ENCODE data around the gene ARAP1. TPM values are rescaled to one million over a fixed set of nuclear protein-coding genes. Genes with fewer than 3 reads are reported as not detected.

Gene ARAP1
- total RNA-seq, 2 donors from 2014 or later: 74.4 to 88.3 TPM

- DNase-seq: peak; percentile 84
- no peak overlapping the region for H3K9ac ChIP-seq (ENCODE audit: extremely low read depth, low read length, poor library complexity, severe bottlenecking)
- H3K36me3 ChIP-seq (ENCODE audit: control insufficient read depth, insufficient read depth, low read length): no peaks in the 10 kb centered on the region
- TF ChIP-seq CTCF (conservative IDR thresholded peaks at IDR 0.05): no peak
- H3K9me3 ChIP-seq (ENCODE audit: control insufficient read depth, low read length): no peaks in the 10 kb centered on the region
- 3 to 11% methylated on average over 10 to 85 of the region's 85 CpGs for WGBS, 2 experiments (ENCODE audit: insufficient coverage in 1 of 2, insufficient read length in 1 of 2)
- Mint-ChIP-seq H3K36me3 (ENCODE audit: low read depth) (no peaks in the 10 kb centered on the region), H3K4me3 (peak overlapping the region; percentile 47), H3K4me1 (peaks cover 5% of the 10 kb centered on the region), H3K9me3 (no peaks in the 10 kb centered on the region), H3K27me3 (ENCODE audit: insufficient read depth) (peaks cover 15% of the 10 kb centered on the region), H3K27ac (no peak overlapping the region)
- no peaks in the 10 kb centered on the region for H3K4me1 ChIP-seq (ENCODE audit: control insufficient read depth, insufficient read depth, low read length)
- H3K27me3 ChIP-seq (ENCODE audit: control insufficient read depth, insufficient read depth, low read length, poor library complexity, severe bottlenecking): peaks cover 46% of the 10 kb centered on the region
- no peak overlapping the region for H3K4me3 ChIP-seq (ENCODE audit: low read length)
- H3K27ac ChIP-seq (ENCODE audit: low read depth, low read length): no peak overlapping the region
These were observed 109.9 kb downstream of the ARAP1 start for GRCh38 chr11:72642043-72642883.

- no peak overlapping the region for H3K4me3 ChIP-seq (ENCODE audit: low read length)
- no peaks in the 10 kb centered on the region for H3K36me3 ChIP-seq (ENCODE audit: control insufficient read depth, insufficient read depth, low read length)
- DNase-seq: no peak
- Mint-ChIP-seq H3K4me1 (peaks cover 10% of the 10 kb centered on the region), H3K36me3 (ENCODE audit: low read depth) (no peaks in the 10 kb centered on the region), H3K4me3 (peak overlapping the region; percentile 25), H3K27ac (no peak overlapping the region), H3K27me3 (ENCODE audit: insufficient read depth) (peaks cover 17% of the 10 kb centered on the region), H3K9me3 (no peaks in the 10 kb centered on the region)
- H3K27ac ChIP-seq (ENCODE audit: low read depth, low read length): no peak overlapping the region
- no peak for TF ChIP-seq CTCF (conservative IDR thresholded peaks at IDR 0.05)
- 58 to 63% methylated on average over 12 of the region's 12 CpGs for WGBS, 2 experiments (ENCODE audit: insufficient coverage in 1 of 2, insufficient read length in 1 of 2)
- H3K9ac ChIP-seq (ENCODE audit: extremely low read depth, low read length, poor library complexity, severe bottlenecking): no peak overlapping the region
- no peaks in the 10 kb centered on the region for H3K4me1 ChIP-seq (ENCODE audit: control insufficient read depth, insufficient read depth, low read length)
- peaks cover 46% of the 10 kb centered on the region for H3K27me3 ChIP-seq (ENCODE audit: control insufficient read depth, insufficient read depth, low read length, poor library complexity, severe bottlenecking)
- no peaks in the 10 kb centered on the region for H3K9me3 ChIP-seq (ENCODE audit: control insufficient read depth, low read length)
These were observed 110.6 kb downstream of the ARAP1 start for GRCh38 chr11:72641522-72642042.

- H3K27me3 ChIP-seq (ENCODE audit: control insufficient read depth, insufficient read depth, low read length, poor library complexity, severe bottlenecking): peaks cover 52% of the 10 kb centered on the region
- Mint-ChIP-seq H3K27ac (no peak overlapping the region), H3K9me3 (no peaks in the 10 kb centered on the region)
These were observed 112.5 kb downstream of the ARAP1 start for GRCh38 chr11:72639502-72640375.

More at GRCh38 chr11:72639502-72640375, 112.5 kb downstream of the ARAP1 start:
- Mint-ChIP-seq H3K4me1 (peaks cover 12% of the 10 kb centered on the region), H3K4me3 (no peak overlapping the region), H3K36me3 (ENCODE audit: low read depth) (no peaks in the 10 kb centered on the region), H3K27me3 (ENCODE audit: insufficient read depth) (peaks cover 17% of the 10 kb centered on the region)
- H3K4me1 ChIP-seq (ENCODE audit: control insufficient read depth, insufficient read depth, low read length): no peaks in the 10 kb centered on the region
- WGBS, 2 experiments (ENCODE audit: insufficient coverage in 1 of 2, insufficient read length in 1 of 2): 84 to 94% methylated on average over 10 to 23 of the region's 23 CpGs
- no peak overlapping the region for H3K27ac ChIP-seq (ENCODE audit: low read depth, low read length)
- TF ChIP-seq CTCF (conservative IDR thresholded peaks at IDR 0.05): no peak
- H3K36me3 ChIP-seq (ENCODE audit: control insufficient read depth, insufficient read depth, low read length): no peaks in the 10 kb centered on the region
- no peaks in the 10 kb centered on the region for H3K9me3 ChIP-seq (ENCODE audit: control insufficient read depth, low read length)
- no peak overlapping the region for H3K4me3 ChIP-seq (ENCODE audit: low read length)
- no peak overlapping the region for H3K9ac ChIP-seq (ENCODE audit: extremely low read depth, low read length, poor library complexity, severe bottlenecking)
- DNase-seq: no peak

Data from endodermal cell (in vitro differentiated cells).